Loucy (cell line): ENCODE measurements around the gene CCT3.

Source experiments
- H2AFZ ChIP-seq: fragments of 200-600 bp; sonication (generic); 2 replicates; pipeline ENCODE4 v1.6.0; 2016; ENCODE audit warnings: antibody characterized with exemption, mild to moderate bottlenecking, low read length, moderate library complexity
- H3F3A ChIP-seq: fragments of 200-600 bp; 2 replicates; pipeline ENCODE4 v1.6.0; 2016; ENCODE audit warnings: antibody characterized with exemption, low read depth, mild to moderate bottlenecking
- H3K27me3 ChIP-seq: fragments of 200-600 bp; sonication (generic); 2 replicates; pipeline ENCODE4 v1.6.1; 2014; ENCODE audit warnings: low read length, mild to moderate bottlenecking; ENCODE audit not compliant: insufficient read depth, poor library complexity, severe bottlenecking
- H3K36me3 ChIP-seq: fragments of 200-600 bp; sonication (generic); 2 replicates; pipeline ENCODE4 v1.6.1; 2016; ENCODE audit warnings: low read length; ENCODE audit not compliant: insufficient read depth
- H3K4me1 ChIP-seq: fragments of 200-600 bp; sonication (generic); 2 replicates; pipeline ENCODE4 v1.5.1; 2014; ENCODE audit warnings: low read length, mild to moderate bottlenecking; ENCODE audit not compliant: insufficient read depth, poor library complexity, severe bottlenecking
- H3K4me2 ChIP-seq: fragments of 200-600 bp; sonication (generic); 2 replicates; pipeline ENCODE4 v1.6.0; 2014; ENCODE audit warnings: antibody characterized with exemption, low read length, low read depth, mild to moderate bottlenecking; ENCODE audit not compliant: poor library complexity, severe bottlenecking
- H3K4me3 ChIP-seq: fragments of 200-600 bp; sonication (generic); 2 replicates; pipeline ENCODE4 v1.5.1; 2014; ENCODE audit warnings: low read length, mild to moderate bottlenecking, mixed read lengths; ENCODE audit not compliant: poor library complexity, severe bottlenecking
- H3K79me2 ChIP-seq: fragments of 200-600 bp; sonication (generic); 2 replicates; pipeline ENCODE4 v1.6.1; 2014; ENCODE audit warnings: low read length; ENCODE audit not compliant: insufficient read depth
- H3K9ac ChIP-seq: fragments of 200-600 bp; sonication (generic); 2 replicates; pipeline ENCODE4 v1.6.0; 2014; ENCODE audit warnings: mild to moderate bottlenecking, low read depth, low read length, moderate library complexity; ENCODE audit not compliant: poor library complexity, severe bottlenecking
- H3K9me2 ChIP-seq: fragments of 200-600 bp; sonication (generic); replicated peaks from 2 replicates; pipeline ENCODE4 v1.6.1; 2016; ENCODE audit warnings: low read depth, low read length, mixed read lengths
- H3K9me3 ChIP-seq: fragments of 200-600 bp; sonication (generic); 2 replicates; pipeline ENCODE4 v1.6.1; 2014; ENCODE audit warnings: mild to moderate bottlenecking, antibody characterized with exemption, low read length, low read depth; ENCODE audit not compliant: insufficient read depth
- H4K20me1 ChIP-seq: fragments of 200-600 bp; sonication (generic); 2 replicates; pipeline ENCODE4 v1.6.0; 2014; ENCODE audit warnings: antibody characterized with exemption, low read length, mild to moderate bottlenecking; ENCODE audit not compliant: insufficient read depth, poor library complexity, severe bottlenecking
- EZH2phosphoT487 ChIP-seq: fragments of 200-600 bp; IDR thresholded peaks from 2 replicates; pipeline ENCODE4 v1.6.1; 2018; ENCODE audit warnings: antibody characterized with exemption, mild to moderate bottlenecking, moderate library complexity, borderline replicate concordance
- TF ChIP-seq, protein P1 (sequence below): fragments of 200-600 bp; sonication (generic); conservative IDR thresholded peaks from 2 replicates; pipeline ENCODE4 v1.5.1; 2014; ENCODE audit warnings: mild to moderate bottlenecking, antibody characterized with exemption, low read length

The CCT3 gene

DNA sequence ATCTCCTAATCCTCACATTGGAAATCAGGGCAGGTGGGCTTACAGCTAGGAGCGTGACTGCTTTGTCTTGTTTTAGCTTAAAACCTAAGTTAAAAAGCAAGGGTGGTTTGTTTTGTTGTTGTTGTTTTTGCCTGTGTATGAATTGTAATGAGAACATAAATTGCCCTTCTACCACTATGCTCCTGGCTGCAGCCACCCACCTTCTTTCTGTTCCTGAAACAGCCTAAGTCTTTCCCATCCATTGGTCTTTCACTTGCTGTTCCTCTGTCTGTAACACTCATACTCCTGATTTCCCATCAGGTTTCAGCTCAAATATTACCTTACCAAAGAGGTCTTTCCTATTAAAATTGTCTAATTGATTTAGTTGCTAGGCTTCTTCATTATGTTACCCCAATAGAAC is 54.6 kb downstream of the CCT3 start:
- Histone ChIP-seq H3K79me2 (peaks cover 48% of the 10 kb centered on the region), H3K9ac (peak overlapping the region; percentile 82), H3K9me3 (no peaks in the 10 kb centered on the region), H3K9me2 (no peaks in the 10 kb centered on the region), H3K27me3 (no peaks in the 10 kb centered on the region), H4K20me1 (peaks cover 36% of the 10 kb centered on the region), H3K4me3 (peak overlapping the region; percentile 79), H3K4me1 (peaks cover 31% of the 10 kb centered on the region), H3K4me2 (peak overlapping the region; percentile 86), H3F3A (no peaks in the 10 kb centered on the region), H3K36me3 (peaks cover 6% of the 10 kb centered on the region), H2AFZ (peak overlapping the region; percentile 83)
- no peak for TF ChIP-seq EZH2phosphoT487
- TF ChIP-seq, protein P1, sequence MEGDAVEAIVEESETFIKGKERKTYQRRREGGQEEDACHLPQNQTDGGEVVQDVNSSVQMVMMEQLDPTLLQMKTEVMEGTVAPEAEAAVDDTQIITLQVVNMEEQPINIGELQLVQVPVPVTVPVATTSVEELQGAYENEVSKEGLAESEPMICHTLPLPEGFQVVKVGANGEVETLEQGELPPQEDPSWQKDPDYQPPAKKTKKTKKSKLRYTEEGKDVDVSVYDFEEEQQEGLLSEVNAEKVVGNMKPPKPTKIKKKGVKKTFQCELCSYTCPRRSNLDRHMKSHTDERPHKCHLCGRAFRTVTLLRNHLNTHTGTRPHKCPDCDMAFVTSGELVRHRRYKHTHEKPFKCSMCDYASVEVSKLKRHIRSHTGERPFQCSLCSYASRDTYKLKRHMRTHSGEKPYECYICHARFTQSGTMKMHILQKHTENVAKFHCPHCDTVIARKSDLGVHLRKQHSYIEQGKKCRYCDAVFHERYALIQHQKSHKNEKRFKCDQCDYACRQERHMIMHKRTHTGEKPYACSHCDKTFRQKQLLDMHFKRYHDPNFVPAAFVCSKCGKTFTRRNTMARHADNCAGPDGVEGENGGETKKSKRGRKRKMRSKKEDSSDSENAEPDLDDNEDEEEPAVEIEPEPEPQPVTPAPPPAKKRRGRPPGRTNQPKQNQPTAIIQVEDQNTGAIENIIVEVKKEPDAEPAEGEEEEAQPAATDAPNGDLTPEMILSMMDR, result no peak

DNA sequence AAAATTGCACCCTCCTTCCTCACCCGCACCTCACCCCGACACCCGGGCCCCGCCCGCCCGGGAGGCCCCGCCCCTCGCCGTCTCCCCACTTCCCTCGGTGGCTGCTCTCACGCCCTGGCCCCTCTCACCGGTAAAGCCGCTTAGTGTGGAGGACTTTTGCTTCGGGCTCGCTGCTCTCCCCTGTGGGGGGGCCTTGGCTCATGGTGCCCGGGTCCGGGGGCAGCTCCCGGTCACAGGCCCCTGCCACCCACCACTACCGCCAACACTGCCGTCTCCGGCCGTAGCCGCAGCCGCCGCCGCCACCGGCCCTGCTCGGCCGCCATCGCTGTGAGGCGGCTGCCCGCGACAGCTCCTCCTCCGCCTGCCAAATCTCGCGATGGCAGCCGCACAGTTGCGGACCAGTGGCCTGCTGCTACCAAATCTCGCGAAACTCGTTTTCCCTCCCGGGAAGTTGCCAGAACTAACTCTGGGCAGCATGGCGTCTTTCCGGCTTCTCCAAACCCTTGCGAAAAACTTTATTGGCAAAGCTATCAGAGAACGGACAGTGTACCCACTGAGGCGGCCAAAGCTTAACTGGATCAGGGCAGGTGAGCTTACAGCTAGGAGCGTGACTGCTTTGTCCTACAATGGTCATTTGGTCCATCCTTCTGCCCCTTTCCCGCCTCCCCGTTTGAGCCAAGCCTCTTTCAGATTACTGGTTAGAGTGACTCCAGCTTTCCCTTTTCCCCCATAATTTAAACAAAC is 55.4 kb downstream of the CCT3 start, which contains the start of gene SMG5:
Gene SMG5 (minus strand): TSS at position 347 of the 744 bp plus-strand sequence. CDS start 145 bp downstream, at position 202.
- peak within 1 kb of the TSS; percentile 83 for H2AFZ ChIP-seq
- TF ChIP-seq, protein P1, result no peak
- TF ChIP-seq EZH2phosphoT487, result no peak
- H3K9ac ChIP-seq, result peak within 1 kb of the TSS; percentile 82
- H3F3A ChIP-seq, result no peaks in the 10 kb centered on the region
- H3K9me2 ChIP-seq, result no peaks in the 10 kb centered on the region
- no peaks in the 10 kb centered on the region for H3K27me3 ChIP-seq
- peaks cover 57% of the 10 kb centered on the region for H3K79me2 ChIP-seq
- H3K4me1 ChIP-seq, result peaks cover 31% of the 10 kb centered on the region
- H3K9me3 ChIP-seq, result no peaks in the 10 kb centered on the region
- H3K36me3 ChIP-seq, result peaks cover 15% of the 10 kb centered on the region
- H3K4me3 ChIP-seq, result peak within 1 kb of the TSS; percentile 79
- peaks cover 36% of the 10 kb centered on the region for H4K20me1 ChIP-seq
- H3K4me2 ChIP-seq, result peak within 1 kb of the TSS; percentile 97

DNA sequence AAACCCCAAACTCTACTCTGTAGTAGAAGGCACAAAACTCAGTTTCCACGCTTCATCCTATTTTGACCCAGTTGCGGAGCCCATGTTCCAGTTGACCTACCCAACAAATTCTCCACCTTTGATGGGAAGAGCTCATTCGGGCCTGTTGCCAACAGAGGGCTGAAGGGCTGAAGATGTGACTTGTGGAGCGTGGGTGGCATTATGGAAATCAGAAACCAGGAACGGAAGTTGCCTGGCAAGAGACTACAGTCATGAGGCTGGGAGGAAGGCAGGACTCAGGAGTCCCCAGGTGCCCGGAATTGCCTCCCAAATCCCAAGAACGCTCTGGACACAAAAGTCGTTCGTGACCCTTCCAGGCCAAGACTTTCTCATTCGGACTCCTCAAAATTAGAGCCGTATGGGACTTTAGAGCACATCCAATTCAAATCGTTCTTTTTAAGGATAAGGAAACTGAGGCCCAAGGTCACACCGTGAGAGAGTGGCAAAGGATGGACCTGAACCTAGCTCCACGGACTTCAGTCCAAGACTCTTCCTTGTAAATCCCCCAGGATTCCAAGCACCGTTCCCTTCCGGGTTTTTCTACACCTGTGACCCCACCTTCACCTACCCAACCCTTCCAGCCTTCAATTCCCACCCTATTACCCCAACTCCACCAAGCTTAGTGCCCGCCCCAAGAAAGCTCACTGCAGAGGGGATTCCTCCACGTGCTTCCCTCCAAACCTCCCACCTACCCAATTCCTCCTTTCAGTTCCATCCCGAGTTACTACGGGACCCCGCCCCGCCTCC is 56.2 kb downstream of the CCT3 start:
- H3K36me3 ChIP-seq, result peaks cover 23% of the 10 kb centered on the region
- peak overlapping the region; percentile 82 for H3K9ac ChIP-seq
- H3F3A ChIP-seq, result no peaks in the 10 kb centered on the region
- H3K4me3 ChIP-seq, result peak overlapping the region; percentile 79
- peaks cover 31% of the 10 kb centered on the region for H3K4me1 ChIP-seq
- H3K9me2 ChIP-seq, result no peaks in the 10 kb centered on the region
- H3K4me2 ChIP-seq, result peak overlapping the region; percentile 97
- H3K79me2 ChIP-seq, result peaks cover 57% of the 10 kb centered on the region
- no peaks in the 10 kb centered on the region for H3K27me3 ChIP-seq
- H2AFZ ChIP-seq, result peak overlapping the region; percentile 80
- peaks cover 36% of the 10 kb centered on the region for H4K20me1 ChIP-seq
- no peak for TF ChIP-seq EZH2phosphoT487
- TF ChIP-seq, protein P1, result no peak
- no peaks in the 10 kb centered on the region for H3K9me3 ChIP-seq
